BLaER1 (cell line): ENCODE data around the gene PAXX.
A peak's percentile ranks its signal among the peaks of the same experiment; 100 is the strongest.

Source experiments
- H3K27ac ChIP-seq: shearing (Covaris generic); formaldehyde crosslinking; 2 replicates; pipeline ENCODE4 v1.8.1; 2022
- H3K27me3 ChIP-seq: shearing (Covaris generic); formaldehyde crosslinking; 2 replicates; pipeline ENCODE4 v1.8.1; 2022
- H3K36me3 ChIP-seq: shearing (Covaris generic); formaldehyde crosslinking; 2 replicates; pipeline ENCODE4 v1.8.1; 2022
- H3K4me1 ChIP-seq: shearing (Covaris generic); formaldehyde crosslinking; 2 replicates; pipeline ENCODE4 v1.8.1; 2022
- H3K4me2 ChIP-seq: shearing (Covaris generic); formaldehyde crosslinking; 2 replicates; pipeline ENCODE4 v1.8.1; 2022
- H3K4me3 ChIP-seq: shearing (Covaris generic); formaldehyde crosslinking; 2 replicates; pipeline ENCODE4 v1.8.1; 2022
- H3K9ac ChIP-seq: shearing (Covaris generic); formaldehyde crosslinking; 2 replicates; pipeline ENCODE4 v1.8.1; 2022
- H3K9me3 ChIP-seq: shearing (Covaris generic); formaldehyde crosslinking; 2 replicates; pipeline ENCODE4 v1.8.1; 2022
- H4K20me1 ChIP-seq: shearing (Covaris generic); formaldehyde crosslinking; 2 replicates; pipeline ENCODE4 v1.8.1; 2022
- Cebpa-rat ChIP-seq: shearing (Covaris generic); IDR thresholded peaks from 2 replicates; pipeline ENCODE4 v1.8.1; 2022

PAXX gene

DNA sequence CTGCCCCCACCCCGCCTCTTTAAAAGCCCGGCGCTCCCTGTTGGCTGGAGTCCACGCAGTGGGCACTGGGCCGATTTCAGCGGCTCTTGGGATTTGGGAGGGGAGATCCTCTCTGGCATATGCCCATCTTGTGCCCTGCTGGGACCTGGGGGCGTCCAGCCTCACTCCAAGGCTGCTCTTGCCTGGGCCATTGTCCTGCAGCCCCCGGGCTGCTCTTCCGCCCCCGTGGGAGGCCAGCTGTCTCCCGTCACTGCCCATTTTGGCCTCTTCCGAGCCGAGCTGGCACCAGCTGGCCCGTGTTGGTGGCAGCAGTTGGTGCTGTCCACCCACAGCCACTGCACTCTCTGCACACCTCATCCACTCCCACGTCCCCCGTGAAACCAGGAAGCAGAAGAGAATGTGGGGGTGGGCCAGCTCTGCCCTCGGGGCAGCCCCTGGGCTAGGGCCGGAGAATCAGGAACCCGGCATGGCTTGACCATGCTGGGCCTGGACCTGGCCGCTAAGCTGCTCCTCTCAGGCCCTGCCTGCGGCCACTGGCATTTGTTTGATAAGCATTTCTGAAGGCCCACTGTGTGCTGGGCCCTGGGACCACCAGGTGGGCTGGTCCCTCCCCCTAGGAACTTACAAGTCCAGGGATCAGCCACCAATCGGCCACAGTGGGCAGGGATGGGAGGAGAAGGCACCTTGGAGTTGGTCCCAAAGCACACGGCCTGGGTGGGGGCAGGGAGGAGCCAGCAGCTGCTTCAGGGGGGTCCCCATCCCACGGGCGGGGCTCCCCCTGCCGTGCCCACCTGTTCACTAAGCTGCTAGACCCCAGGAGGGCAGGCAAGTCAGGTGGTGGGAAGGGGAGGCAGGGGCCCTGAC, 45.0 kb upstream of the PAXX start:
- H3K9ac ChIP-seq, result peak overlapping the region; percentile 34; the same call in 1 of the 2 replicates
- peaks cover 55% of the 10 kb centered on the region for H3K4me1 ChIP-seq
- H3K4me2 ChIP-seq, result no peak overlapping the region
- peaks cover 21% of the 10 kb centered on the region for H4K20me1 ChIP-seq
- no peak for TF ChIP-seq Cebpa-rat
- peaks cover 7% of the 10 kb centered on the region for H3K36me3 ChIP-seq
- H3K9me3 ChIP-seq, result no peaks in the 10 kb centered on the region
- H3K27me3 ChIP-seq, result no peaks in the 10 kb centered on the region
- no peak overlapping the region for H3K4me3 ChIP-seq
- H3K27ac ChIP-seq, result peak overlapping the region; percentile 19

DNA sequence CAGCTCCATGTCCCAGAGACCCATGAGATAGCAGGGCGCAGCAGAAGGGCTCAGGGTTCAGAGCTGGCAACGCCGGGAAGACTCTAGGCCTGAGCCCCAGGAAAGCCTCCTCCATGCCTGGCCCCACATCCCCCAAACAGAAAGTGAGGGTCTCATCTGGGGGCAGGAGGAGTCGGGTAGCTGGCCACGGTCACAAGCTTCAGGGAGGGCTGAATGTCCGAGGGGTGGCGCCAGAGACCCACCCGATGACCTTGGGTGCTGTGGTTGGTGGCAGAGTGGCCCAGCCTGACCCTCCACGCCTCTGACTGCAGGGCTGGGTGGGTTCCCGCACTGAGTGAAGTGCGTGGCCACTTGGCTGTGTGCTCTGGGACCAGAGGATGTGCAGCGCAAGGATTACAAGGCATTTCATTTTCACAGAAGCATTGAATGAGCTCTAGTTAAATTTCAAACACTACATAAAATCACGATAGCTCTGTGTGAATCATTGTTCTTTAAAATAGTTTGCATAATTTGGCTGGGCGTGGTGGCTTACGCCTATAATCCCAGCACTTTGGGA, 44.2 kb upstream of the PAXX start:
- H3K4me2 ChIP-seq, result no peak overlapping the region
- no peak for TF ChIP-seq Cebpa-rat

DNA sequence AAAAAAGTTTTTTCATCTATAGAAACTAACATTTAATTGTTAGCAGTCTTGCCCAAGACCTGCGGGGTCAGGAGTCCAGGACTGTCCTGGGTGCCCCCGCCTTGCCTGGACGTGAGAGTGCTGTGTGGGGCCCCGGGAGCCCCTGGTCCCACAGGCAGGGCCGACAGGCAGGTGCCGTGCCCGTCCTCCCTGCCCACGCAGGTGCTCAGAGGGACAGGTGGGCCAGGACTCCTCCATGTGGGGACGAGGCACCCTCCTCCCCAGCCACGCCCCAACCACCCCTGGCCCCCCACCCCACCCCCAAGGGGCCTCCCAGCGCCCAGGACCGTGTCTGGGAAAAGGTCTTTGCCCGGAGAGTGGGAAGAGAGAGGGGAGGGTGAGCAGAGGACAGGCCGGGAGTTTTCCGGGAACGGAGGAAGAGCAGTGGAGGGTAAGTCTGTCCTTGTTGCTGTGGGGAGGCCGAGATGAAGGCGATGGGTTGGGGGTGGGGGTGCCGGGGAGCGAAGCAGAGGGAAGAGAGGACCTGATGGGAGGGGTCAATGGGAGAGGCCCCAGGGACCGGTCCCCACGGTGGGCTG, 42.9 kb upstream of the PAXX start:
- no peak for TF ChIP-seq Cebpa-rat
- Histone ChIP-seq H3K27ac (peak overlapping the region; percentile 89), H3K36me3 (no peaks in the 10 kb centered on the region), H3K4me1 (peaks cover 45% of the 10 kb centered on the region), H3K27me3 (no peaks in the 10 kb centered on the region), H3K9ac (peak overlapping the region; percentile 83), H4K20me1 (peaks cover under 1% of the 10 kb centered on the region; the same call in 1 of the 2 replicates), H3K9me3 (no peaks in the 10 kb centered on the region), H3K4me3 (peak overlapping the region; percentile 71), H3K4me2 (peak overlapping the region; percentile 81)

More for the DNA sequence above, 44.2 kb upstream of the PAXX start:
- Histone ChIP-seq H4K20me1 (peaks cover 13% of the 10 kb centered on the region), H3K4me3 (no peak overlapping the region), H3K9ac (no peak overlapping the region), H3K36me3 (no peaks in the 10 kb centered on the region), H3K9me3 (no peaks in the 10 kb centered on the region), H3K27ac (peak overlapping the region; percentile 19; the same call in 1 of the 2 replicates), H3K27me3 (no peaks in the 10 kb centered on the region), H3K4me1 (peaks cover 52% of the 10 kb centered on the region)

DNA sequence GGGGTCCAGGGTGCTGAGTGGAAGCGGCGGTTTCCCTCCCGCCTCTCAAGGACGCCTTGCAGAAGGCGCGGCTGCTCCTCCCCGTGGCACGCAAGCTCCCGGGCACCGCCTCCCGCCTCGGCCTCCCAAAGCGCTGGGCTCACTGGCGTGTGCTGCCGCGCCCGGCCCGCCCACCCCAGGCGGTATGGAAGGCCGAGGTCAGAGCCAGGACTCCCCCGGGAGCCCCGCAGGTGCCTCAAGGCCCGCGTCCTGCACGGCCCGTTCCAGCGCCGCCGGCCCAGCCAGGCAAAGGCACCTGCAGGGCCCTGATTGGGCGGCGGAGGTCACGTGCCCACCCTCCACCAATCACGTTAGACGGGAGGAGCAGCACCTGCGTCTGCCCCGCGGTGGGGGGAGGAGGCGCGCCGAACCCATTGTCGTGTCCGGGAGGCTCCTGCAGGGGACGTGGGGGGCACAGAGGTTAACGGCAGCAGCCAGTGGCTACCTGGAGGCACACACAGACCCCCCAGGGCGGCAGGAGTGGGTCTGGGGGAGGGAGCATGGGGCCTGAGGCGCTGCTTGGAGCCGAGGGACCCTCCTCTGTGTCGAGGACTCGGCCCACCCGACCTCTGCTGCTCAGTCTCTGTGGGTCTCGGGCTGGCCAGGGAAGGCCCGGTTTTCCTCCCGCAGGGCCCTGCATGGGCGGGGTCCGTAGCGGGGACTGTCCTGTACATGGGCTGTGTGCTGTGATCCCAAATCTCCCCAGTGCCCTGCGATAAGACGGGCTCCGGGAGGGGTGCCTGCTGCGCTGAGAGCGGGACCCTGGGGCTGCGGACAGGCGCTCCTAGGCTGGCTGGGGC, 42.2 kb upstream of the PAXX start:
- TF ChIP-seq Cebpa-rat, result no peak

GRCh38 chr9:136950656-136951276, 41.5 kb upstream of the PAXX start:
- Histone ChIP-seq H3K27ac (peak overlapping the region; percentile 89), H3K4me3 (peak overlapping the region; percentile 71), H3K9me3 (no peaks in the 10 kb centered on the region), H3K9ac (peak overlapping the region; percentile 83), H3K4me2 (peak overlapping the region; percentile 81), H3K27me3 (no peaks in the 10 kb centered on the region), H3K36me3 (no peaks in the 10 kb centered on the region), H3K4me1 (peaks cover 34% of the 10 kb centered on the region), H4K20me1 (no peaks in the 10 kb centered on the region)
- no peak for TF ChIP-seq Cebpa-rat

More for the DNA sequence above, 42.2 kb upstream of the PAXX start:
- no peaks in the 10 kb centered on the region for H3K9me3 ChIP-seq
- H3K9ac ChIP-seq, result peak overlapping the region; percentile 83
- no peaks in the 10 kb centered on the region for H3K36me3 ChIP-seq
- peak overlapping the region; percentile 89 for H3K27ac ChIP-seq
- peaks cover 41% of the 10 kb centered on the region for H3K4me1 ChIP-seq
- H3K27me3 ChIP-seq, result no peaks in the 10 kb centered on the region
- H3K4me2 ChIP-seq, result peak overlapping the region; percentile 81
- no peaks in the 10 kb centered on the region for H4K20me1 ChIP-seq
- peak overlapping the region; percentile 71 for H3K4me3 ChIP-seq

DNA sequence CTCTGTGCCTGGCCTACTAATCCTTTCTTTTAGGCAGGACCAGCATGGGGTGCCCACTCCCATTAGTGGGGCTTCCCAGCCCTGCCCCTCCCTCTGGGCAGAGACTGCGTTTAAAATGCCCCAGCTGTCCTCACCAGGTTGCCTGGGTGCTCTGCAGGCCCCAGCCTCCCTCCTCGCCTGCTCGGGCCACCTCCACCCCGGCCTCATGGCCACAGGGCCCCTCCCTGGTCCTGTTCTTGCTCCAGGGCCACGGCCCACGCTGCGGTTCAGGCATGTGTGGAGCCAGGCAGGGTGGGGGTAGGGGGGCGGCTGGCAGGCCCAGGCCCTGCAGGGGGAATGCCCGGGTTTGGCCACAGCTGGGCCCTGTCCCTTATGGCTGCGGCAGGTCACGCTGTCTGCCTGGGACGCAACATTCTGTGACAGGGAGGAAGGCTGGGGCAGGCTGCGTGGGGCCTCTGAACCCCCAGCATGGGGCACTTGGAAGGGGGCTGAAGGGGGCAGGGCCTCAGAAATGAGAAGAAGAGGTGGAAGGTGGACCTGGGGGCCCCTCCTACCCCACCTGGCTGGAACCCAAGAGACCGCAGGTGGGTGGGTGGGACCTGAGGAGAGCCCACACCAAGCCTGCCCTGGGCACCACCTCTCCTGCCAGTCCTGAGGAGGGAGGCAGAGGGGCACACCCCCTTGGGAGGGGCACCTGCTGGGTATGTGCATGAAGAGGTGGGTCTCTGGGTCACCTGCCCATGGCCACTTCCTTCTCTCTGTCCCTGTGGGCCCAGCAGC, 40.5 kb upstream of the PAXX start, which contains the start of gene LCN12:
LCN12 (plus strand) TSS at position 733 of the 780 bp plus-strand sequence. CDS start 55 bp downstream, outside the sequence.
- no peak for TF ChIP-seq Cebpa-rat
- H3K27ac ChIP-seq, result 0 out of 2 replicates have a peak within 1 kb of the TSS, but pooled peaks have one; percentile 9
- no peaks in the 10 kb centered on the region for H4K20me1 ChIP-seq
- H3K4me1 ChIP-seq, result peaks cover 30% of the 10 kb centered on the region
- H3K4me3 ChIP-seq, result no peak within 1 kb of the TSS
- H3K4me2 ChIP-seq, result no peak within 1 kb of the TSS
- no peaks in the 10 kb centered on the region for H3K36me3 ChIP-seq
- no peaks in the 10 kb centered on the region for H3K9me3 ChIP-seq
- no peaks in the 10 kb centered on the region for H3K27me3 ChIP-seq
- H3K9ac ChIP-seq, result no peak within 1 kb of the TSS

DNA sequence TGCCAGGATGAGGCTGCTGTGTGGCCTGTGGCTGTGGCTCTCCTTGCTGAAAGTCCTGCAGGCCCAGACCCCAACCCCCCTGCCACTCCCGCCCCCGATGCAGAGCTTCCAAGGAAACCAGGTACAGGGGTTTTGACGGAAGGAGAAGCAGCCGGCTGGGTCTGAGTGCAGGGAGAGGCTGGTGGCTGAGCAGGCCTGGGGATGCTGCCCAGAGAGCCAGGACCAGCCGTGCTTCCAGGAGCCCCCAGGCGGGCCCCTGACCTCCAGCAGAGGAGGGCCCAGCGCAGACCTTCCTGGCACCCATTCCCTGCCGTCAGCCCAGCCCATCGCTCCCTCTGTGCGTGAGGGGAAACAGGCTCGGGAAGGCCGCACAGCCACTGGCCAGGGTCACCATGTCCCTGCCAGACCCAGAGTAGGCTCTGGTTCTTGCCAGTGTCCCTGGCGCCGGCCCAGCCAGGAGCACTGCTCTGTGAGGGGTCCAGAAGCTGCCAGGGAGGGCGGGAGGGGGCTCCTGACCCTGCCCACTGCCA, 39.8 kb upstream of the PAXX start:
- H3K4me2 ChIP-seq, result no peak overlapping the region
- peaks cover 28% of the 10 kb centered on the region for H3K4me1 ChIP-seq
- no peaks in the 10 kb centered on the region for H3K27me3 ChIP-seq
- no peaks in the 10 kb centered on the region for H4K20me1 ChIP-seq
- no peaks in the 10 kb centered on the region for H3K36me3 ChIP-seq
- no peak overlapping the region for H3K9ac ChIP-seq
- no peaks in the 10 kb centered on the region for H3K9me3 ChIP-seq
- no peak overlapping the region for H3K27ac ChIP-seq
- H3K4me3 ChIP-seq, result no peak overlapping the region
- TF ChIP-seq Cebpa-rat, result no peak
